GM23248 (cell line): ENCODE results near the gene RBM19. TPM values are rescaled to one million over a fixed set of nuclear protein-coding genes. Genes with fewer than 3 reads are reported as not detected.

Experiments used
- DNase-seq: peaks from one replicate; pipeline ENCODE4 v3.0.0-alpha.2; 2015
- H2AFZ ChIP-seq: fragments of 200-600 bp; sonication (generic); 2 replicates; pipeline ENCODE4 v1.6.1; 2016; ENCODE audit warnings: antibody characterized with exemption
- H3F3A ChIP-seq: fragments of 200-600 bp; sonication (generic); 2 replicates; pipeline ENCODE4 v1.6.1; 2016; ENCODE audit warnings: mild to moderate bottlenecking, antibody characterized with exemption, mixed run types; ENCODE audit not compliant: insufficient read depth
- H3K27ac ChIP-seq: fragments of 200-600 bp; sonication (generic); 2 replicates; pipeline ENCODE4 v1.5.1; 2016; ENCODE audit warnings: mild to moderate bottlenecking
- H3K27me3 ChIP-seq: fragments of 200-600 bp; sonication (generic); replicated peaks from 2 replicates; pipeline ENCODE4 v1.6.1; 2016; ENCODE audit warnings: mild to moderate bottlenecking; ENCODE audit not compliant: insufficient read depth
- H3K36me3 ChIP-seq: fragments of 200-600 bp; sonication (generic); 2 replicates; pipeline ENCODE4 v1.6.1; 2016; ENCODE audit warnings: low read depth, mild to moderate bottlenecking
- H3K4me1 ChIP-seq: fragments of 200-600 bp; sonication (generic); 2 replicates; pipeline ENCODE4 v1.6.1; 2016; ENCODE audit warnings: mild to moderate bottlenecking; ENCODE audit not compliant: insufficient read depth
- H3K4me2 ChIP-seq: fragments of 200-600 bp; sonication (generic); one replicate; pipeline ENCODE4 v1.6.1; 2016; ENCODE audit warnings: mild to moderate bottlenecking; ENCODE audit not compliant: unreplicated experiment
- H3K4me3 ChIP-seq: fragments of 200-600 bp; sonication (generic); 2 replicates; pipeline ENCODE4 v1.5.1; 2016; ENCODE audit warnings: mild to moderate bottlenecking
- H3K79me2 ChIP-seq: fragments of 200-600 bp; sonication (generic); 2 replicates; pipeline ENCODE4 v1.6.1; 2016; ENCODE audit warnings: mild to moderate bottlenecking; ENCODE audit not compliant: insufficient read depth
- H3K9ac ChIP-seq: fragments of 200-600 bp; sonication (generic); 2 replicates; pipeline ENCODE4 v1.6.1; 2016; ENCODE audit warnings: mild to moderate bottlenecking
- H3K9me2 ChIP-seq: fragments of 200-600 bp; sonication (generic); 2 replicates; pipeline ENCODE4 v1.6.1; 2016; ENCODE audit warnings: mixed run types, mild to moderate bottlenecking, moderate library complexity; ENCODE audit not compliant: insufficient read depth
- H3K9me3 ChIP-seq: fragments of 200-600 bp; sonication (generic); one replicate; pipeline ENCODE4 v1.6.1; 2017; ENCODE audit warnings: low read depth
- H4K20me1 ChIP-seq: fragments of 200-600 bp; sonication (generic); 2 replicates; pipeline ENCODE4 v1.6.0; 2016; ENCODE audit not compliant: insufficient read depth
- EZH2 ChIP-seq: fragments of 200-600 bp; sonication (generic); IDR thresholded peaks from 2 replicates; pipeline ENCODE4 v1.6.1; 2018; ENCODE audit warnings: antibody characterized with exemption, mild to moderate bottlenecking; ENCODE audit not compliant: insufficient read depth, poor library complexity, severe bottlenecking
- EZH2phosphoT487 ChIP-seq: fragments of 200-600 bp; sonication (generic); IDR thresholded peaks from 2 replicates; pipeline ENCODE4 v1.6.1; 2018; ENCODE audit warnings: antibody characterized with exemption, moderate library complexity, mild to moderate bottlenecking, low read depth; ENCODE audit not compliant: insufficient read depth
- WGBS, 2 experiments: methylation state at CpG; one replicate each; pipeline ENCODE4 v1.1.6; 2015 to 2017; ENCODE audit warnings: low lambda C conversion rate in 2 of 2, low coverage in 1 of 2; ENCODE audit errors: missing lambda C conversion rate in 2 of 2; 5-methylcytosine and 5-hydroxymethylcytosine counted together
- in situ Hi-C: fragments of 300-500 bp; cut with MboI; formaldehyde crosslinking; loops from 2 replicates; pipeline ENCODE4 v1.15.0; 2020
- polyA plus RNA-seq: library from polyadenylated mRNA; unstranded; fragments of >200 nt; fragmentation: Nextera tagmentation; extraction: Ambion mirVana; gene quantifications from 2 replicates; pipeline ENCODE4 v1.2.1, GENCODE V29; 2016
- total RNA-seq: library from RNA; depleted of rRNA; stranded (reverse); fragments of >200 nt; shearing (Covaris generic); gene quantifications from 2 replicates; pipeline ENCODE4 v1.2.3, GENCODE V29; 2014

Gene RBM19
- total and polyA plus RNA-seq, 2 experiments from 2014 or later: 14.8 to 17.1 TPM

DNA sequence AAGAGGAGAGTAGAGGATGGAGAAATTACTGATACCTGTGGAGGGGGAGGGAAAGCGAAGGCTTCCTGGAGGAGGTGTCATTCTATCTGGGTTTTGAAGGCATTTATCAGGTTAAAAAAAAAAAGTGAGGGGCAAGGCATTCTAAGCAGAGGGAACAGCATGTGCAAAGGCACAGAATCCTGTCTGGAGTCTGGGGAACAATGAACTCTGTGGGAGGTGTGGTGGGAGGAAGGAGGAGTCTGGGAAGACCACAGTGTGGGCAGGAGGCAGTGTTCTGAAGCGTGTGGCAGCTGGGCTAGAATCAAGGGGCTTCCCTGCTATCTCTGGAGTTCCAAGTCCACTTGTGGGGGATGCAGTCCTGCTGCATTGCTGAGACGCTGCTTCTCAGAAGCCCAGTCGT, 123.4 kb downstream of the RBM19 start:
- H3K4me3 ChIP-seq: no peak overlapping the region
- no peak for DNase-seq
- H3K9me2 ChIP-seq: no peaks in the 10 kb centered on the region
- H3K27me3 ChIP-seq: no peaks in the 10 kb centered on the region
- no peak overlapping the region for H3K9ac ChIP-seq
- no peaks in the 10 kb centered on the region for H3F3A ChIP-seq
- 97 to 100% methylated on average over 4 of the region's 4 CpGs for WGBS, 2 experiments
- H3K36me3 ChIP-seq: no peaks in the 10 kb centered on the region
- in situ Hi-C loops: no loop called here
- H3K79me2 ChIP-seq: no peaks in the 10 kb centered on the region
- H3K4me2 ChIP-seq: no peak overlapping the region
- H3K27ac ChIP-seq: no peak overlapping the region
- TF ChIP-seq EZH2phosphoT487 (no peak), EZH2 (no peak)
- H2AFZ ChIP-seq: no peak overlapping the region
- no peaks in the 10 kb centered on the region for H3K9me3 ChIP-seq
- H3K4me1 ChIP-seq: no peaks in the 10 kb centered on the region
- no peaks in the 10 kb centered on the region for H4K20me1 ChIP-seq

DNA sequence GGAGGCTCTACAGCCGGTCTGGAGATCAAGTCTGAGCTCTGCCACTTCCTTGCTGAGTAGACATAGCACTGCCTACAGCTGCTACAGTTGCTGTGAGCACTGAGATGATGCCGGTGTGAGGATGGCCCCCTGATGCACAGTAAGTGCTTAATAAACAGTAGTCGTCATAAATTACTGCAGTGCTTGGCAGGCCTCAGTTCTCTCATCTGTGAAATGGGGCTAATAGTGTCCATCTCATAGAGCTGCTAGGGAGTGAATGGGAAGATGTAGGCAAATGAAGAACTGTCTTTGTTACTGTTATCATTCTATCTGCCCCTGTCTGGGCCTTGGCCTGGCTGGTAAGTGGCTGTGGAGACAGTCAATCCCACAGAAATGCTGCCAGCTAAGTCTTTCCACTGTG, 124.3 kb downstream of the RBM19 start:
- 100% methylated on average over 3 of the region's 3 CpGs for WGBS, 2 experiments
- H3K36me3 ChIP-seq: no peaks in the 10 kb centered on the region
- in situ Hi-C loops: no loop called here
- no peak overlapping the region for H3K4me3 ChIP-seq
- H4K20me1 ChIP-seq: no peaks in the 10 kb centered on the region
- H3K9ac ChIP-seq: no peak overlapping the region
- no peak overlapping the region for H3K27ac ChIP-seq
- H3K9me3 ChIP-seq: no peaks in the 10 kb centered on the region
- no peaks in the 10 kb centered on the region for H3K27me3 ChIP-seq
- H2AFZ ChIP-seq: no peak overlapping the region
- no peaks in the 10 kb centered on the region for H3F3A ChIP-seq
- TF ChIP-seq EZH2 (no peak), EZH2phosphoT487 (no peak)
- no peak for DNase-seq
- no peaks in the 10 kb centered on the region for H3K9me2 ChIP-seq
- H3K4me2 ChIP-seq: no peak overlapping the region
- no peaks in the 10 kb centered on the region for H3K79me2 ChIP-seq
- no peaks in the 10 kb centered on the region for H3K4me1 ChIP-seq

DNA sequence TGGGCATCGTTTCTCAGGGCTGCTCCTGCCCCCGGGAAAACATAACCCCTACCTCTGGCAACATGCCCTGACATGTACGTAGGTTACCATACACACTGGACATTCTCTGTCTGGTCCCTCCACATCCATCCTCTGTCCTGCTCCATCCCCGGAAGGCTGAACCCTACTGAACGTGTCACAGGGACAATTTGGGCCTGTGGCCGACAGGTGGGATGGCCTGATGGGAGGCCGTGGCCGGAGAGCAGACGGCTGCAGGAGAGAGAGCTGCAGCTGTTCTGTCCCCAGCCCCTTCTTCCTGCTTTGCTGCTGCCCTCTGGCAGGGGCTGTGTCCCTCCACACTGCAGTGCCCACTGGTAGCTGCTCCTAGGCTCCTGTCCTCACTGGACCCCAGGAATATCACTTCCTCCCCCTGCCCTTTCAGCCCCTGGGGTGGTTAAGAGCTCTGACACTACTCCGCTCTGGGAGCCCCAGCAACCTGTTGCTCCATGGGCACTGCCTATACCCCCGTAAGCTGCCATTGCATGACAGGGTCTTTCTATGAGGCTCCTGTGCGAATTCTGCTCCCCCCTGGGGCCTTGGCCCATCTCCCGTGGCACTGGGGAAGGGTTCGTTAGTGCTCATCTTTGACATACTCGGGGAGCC, 125.6 kb downstream of the RBM19 start:
- no peaks in the 10 kb centered on the region for H4K20me1 ChIP-seq
- no peak overlapping the region for H2AFZ ChIP-seq
- H3K4me3 ChIP-seq: no peak overlapping the region
- no peaks in the 10 kb centered on the region for H3F3A ChIP-seq
- H3K27me3 ChIP-seq: no peaks in the 10 kb centered on the region
- no peaks in the 10 kb centered on the region for H3K79me2 ChIP-seq
- no peak for DNase-seq
- 95% methylated on average over 15 of the region's 15 CpGs for WGBS, 2 experiments
- in situ Hi-C loops: no loop called here
- H3K36me3 ChIP-seq: no peaks in the 10 kb centered on the region
- no peak overlapping the region for H3K27ac ChIP-seq
- no peak overlapping the region for H3K4me2 ChIP-seq
- no peaks in the 10 kb centered on the region for H3K9me2 ChIP-seq
- TF ChIP-seq EZH2: no peak
- TF ChIP-seq EZH2phosphoT487: no peak
- H3K9ac ChIP-seq: no peak overlapping the region
- no peaks in the 10 kb centered on the region for H3K9me3 ChIP-seq
- H3K4me1 ChIP-seq: no peaks in the 10 kb centered on the region

DNA sequence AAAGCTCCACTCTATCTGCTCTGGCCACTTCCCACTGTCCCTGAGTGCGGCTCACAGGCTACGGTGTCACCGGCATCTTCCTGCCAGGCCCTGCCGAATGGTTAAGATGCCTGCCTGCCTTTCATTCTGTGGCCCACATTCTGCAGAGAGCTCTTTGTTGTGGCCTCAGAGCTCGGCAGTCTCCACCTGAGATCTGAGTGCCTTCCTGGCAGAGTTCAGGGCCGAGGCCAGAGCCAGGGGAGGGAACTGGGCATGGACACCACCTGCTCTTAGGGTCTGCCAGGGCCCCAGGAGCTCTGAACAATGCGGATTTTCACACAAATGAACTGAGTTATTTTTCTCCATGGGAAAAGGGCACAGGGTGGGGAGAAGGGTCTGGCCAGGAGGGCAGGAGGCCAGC, 127.2 kb downstream of the RBM19 start:
- TF ChIP-seq EZH2: no peak
- TF ChIP-seq EZH2phosphoT487: no peak
- Histone ChIP-seq H3K9ac (no peak overlapping the region), H3K9me3 (no peaks in the 10 kb centered on the region), H3K27ac (no peak overlapping the region), H3K9me2 (no peaks in the 10 kb centered on the region), H3K4me3 (no peak overlapping the region), H3K4me2 (no peak overlapping the region), H3F3A (no peaks in the 10 kb centered on the region), H3K36me3 (no peaks in the 10 kb centered on the region), H4K20me1 (no peaks in the 10 kb centered on the region), H3K27me3 (no peaks in the 10 kb centered on the region), H3K79me2 (no peaks in the 10 kb centered on the region), H3K4me1 (no peaks in the 10 kb centered on the region), H2AFZ (no peak overlapping the region)
- DNase-seq: no peak
- WGBS, 2 experiments: 88 to 93% methylated on average over 7 of the region's 7 CpGs
- in situ Hi-C loops: no loop called here
